K562 (cell line): ENCODE data around the gene IL20RB. TPM values are rescaled to one million over a fixed set of nuclear protein-coding genes. Genes with fewer than 3 reads are reported as not detected.
A peak's percentile ranks its signal among the peaks of the same experiment; 100 is the strongest.

Experiments
- BHLHE40 ChIP-seq: IDR thresholded peaks from 2 replicates; pipeline ENCODE4 v1.6.1; 2011; ENCODE audit warnings: low read length, improper control_type of control experiment
- CBFB ChIP-seq: sonication (generic); formaldehyde crosslinking; IDR thresholded peaks from 2 replicates; pipeline ENCODE4 v1.4.0; 2020; ENCODE audit warnings: mild to moderate bottlenecking, missing genetic modification reagents
- CHD2 ChIP-seq: IDR thresholded peaks from 2 replicates; pipeline ENCODE4 v1.6.1; 2011; ENCODE audit warnings: low read depth, low read length
- ELF2 ChIP-seq: fragments of 250-450 bp; sonication (Bioruptor Pico); IDR thresholded peaks from 2 replicates; pipeline ENCODE4 v1.5.0; 2021; ENCODE audit warnings: mild to moderate bottlenecking
- ETV5 ChIP-seq: sonication (generic); formaldehyde crosslinking; IDR thresholded peaks from 2 replicates; pipeline ENCODE4 v1.4.0; 2020; ENCODE audit warnings: low read depth, mild to moderate bottlenecking, missing genetic modification reagents
- FOXA3 ChIP-seq, 2 experiments: fragments of 450-650 bp in 1 of 2; sonication (generic) in 1 of 2; formaldehyde crosslinking; IDR thresholded peaks in 1 of 2; conservative IDR thresholded peaks in 1 of 2; 2 replicates each; pipeline versions ENCODE4 v1.4.0 to v1.8.0; 2020 to 2022; ENCODE audit warnings: mild to moderate bottlenecking in 2 of 2, missing genetic modification reagents in 1 of 2
- KAT2B ChIP-seq: IDR thresholded peaks from one replicate; pipeline ENCODE4 v1.6.1; 2012; ENCODE audit warnings: low read depth, mild to moderate bottlenecking, control low read depth, inconsistent platforms, low read length, moderate library complexity
- KLF13 ChIP-seq: fragments of 450-650 bp; IDR thresholded peaks from 2 replicates; pipeline ENCODE4 v1.6.1; 2016; ENCODE audit warnings: missing genetic modification characterization, low read depth, mild to moderate bottlenecking, missing compliant biosample characterization, moderate library complexity, borderline replicate concordance
- MAFF ChIP-seq: IDR thresholded peaks from 2 replicates; pipeline ENCODE4 v1.6.1; 2012; ENCODE audit warnings: low read length, improper control_type of control experiment
- NCOR1 ChIP-seq: fragments of 450-650 bp; IDR thresholded peaks from 2 replicates; pipeline ENCODE4 v1.6.1; 2016; ENCODE audit warnings: mild to moderate bottlenecking, moderate library complexity
- NRF1 ChIP-seq, 2 experiments: fragments of 450-650 bp; IDR thresholded peaks in 1 of 2; conservative IDR thresholded peaks in 1 of 2; 2 replicates each; pipeline ENCODE4 v1.6.1; 2014; ENCODE audit warnings: mild to moderate bottlenecking in 2 of 2
- POU5F1 ChIP-seq: fragments of 150-350 bp; IDR thresholded peaks from 2 replicates; pipeline ENCODE4 v1.6.1; 2014; ENCODE audit warnings: borderline replicate concordance, low read length, low read depth, mild to moderate bottlenecking; ENCODE audit not compliant: partially characterized antibody
- PYGO2 ChIP-seq: fragments of 450-650 bp; IDR thresholded peaks from 2 replicates; pipeline ENCODE4 v1.6.1; 2016; ENCODE audit warnings: mild to moderate bottlenecking, missing genetic modification characterization, moderate library complexity, missing compliant biosample characterization
- SMAD2 ChIP-seq: fragments of 150-350 bp; IDR thresholded peaks from 2 replicates; pipeline ENCODE4 v1.6.1; 2014; ENCODE audit warnings: low read depth, mild to moderate bottlenecking, low read length
- TBL1XR1 ChIP-seq, 2 experiments: IDR thresholded peaks; 2 replicates each; pipeline ENCODE4 v1.6.1; 2012; ENCODE audit warnings: improper control_type of control experiment in 2 of 2, low read length in 2 of 2, mild to moderate bottlenecking in 1 of 2
- TBP ChIP-seq: optimal IDR thresholded peaks from 2 replicates; pipeline ENCODE3; 2011; ENCODE audit warnings: low read depth, low read length, improper control_type of control experiment
- TEAD2 ChIP-seq: fragments of 450-650 bp; IDR thresholded peaks from 2 replicates; pipeline ENCODE4 v1.6.1; 2016; ENCODE audit warnings: missing genetic modification characterization, control low read depth, missing compliant biosample characterization
- TEAD4 ChIP-seq, 2 experiments: sonication (generic) in 1 of 2; formaldehyde crosslinking in 1 of 2; IDR thresholded peaks; 2 replicates each; pipeline versions ENCODE4 v1.6.1 to v1.8.0; 2012 to 2022; ENCODE audit warnings: borderline replicate concordance in 1 of 2, inconsistent platforms in 1 of 2, low read length in 1 of 2, mild to moderate bottlenecking in 1 of 2, missing genetic modification reagents in 1 of 2
- ZNF224 ChIP-seq: sonication (generic); formaldehyde crosslinking; IDR thresholded peaks from 2 replicates; pipeline ENCODE4 v1.8.0; 2022; ENCODE audit warnings: mild to moderate bottlenecking, missing genetic modification reagents
- ZNF311 ChIP-seq: fragments of 250-450 bp; sonication (Bioruptor Pico); IDR thresholded peaks from 2 replicates; pipeline ENCODE4 v1.4.0; 2020; ENCODE audit warnings: mild to moderate bottlenecking, moderate library complexity
- ZNF347 ChIP-seq: fragments of 450-650 bp; formaldehyde crosslinking; IDR thresholded peaks from 2 replicates; pipeline ENCODE4 v1.4.0; 2020; ENCODE audit warnings: low read depth, mild to moderate bottlenecking, moderate library complexity
- ZNF780A ChIP-seq: fragments of 250-450 bp; sonication (Bioruptor Pico); IDR thresholded peaks from 2 replicates; pipeline ENCODE4 v1.5.0; 2021; ENCODE audit warnings: mild to moderate bottlenecking
- polyA plus RNA-seq, 8 experiments: library from polyadenylated mRNA; depleted of rRNA in 4 of 8; stranded (reverse) in 5 of 8; unstranded in 3 of 8; fragments of >200 nt; fragmentation: Nextera tagmentation in 2 of 8; fragmentation: Illumina TruSeq in 1 of 8; extraction: Ambion mirVana in 2 of 8; extraction: Trizol in 1 of 8; gene quantifications; 2 replicates each; pipeline versions ENCODE4 v1.2.1 to v1.2.3, GENCODE V29; 2011 to 2014; ENCODE audit warnings: inconsistent platforms in 1 of 8, missing spikeins in 1 of 8
- total RNA-seq, 7 experiments: library from RNA; depleted of rRNA in 6 of 7; stranded (reverse); fragments of >200 nt in 6 of 7; fragmentation: Illumina TruSeq in 2 of 7; extraction: Trizol in 2 of 7; gene quantifications; 2 replicates each; pipeline versions ENCODE4 v1.2.1 to v1.2.3, GENCODE V29; 2011 to 2021; ENCODE audit warnings: low replicate concordance in 1 of 7
- TF ChIP-seq, protein P1 (sequence below): fragments of 450-650 bp; formaldehyde crosslinking; IDR thresholded peaks from 2 replicates; pipeline ENCODE4 v1.4.0; 2022; ENCODE audit warnings: missing genetic modification characterization
- TF ChIP-seq, protein P2 (sequence below): fragments of 450-650 bp; formaldehyde crosslinking; IDR thresholded peaks from 2 replicates; pipeline ENCODE4 v1.4.0; 2020; ENCODE audit warnings: mild to moderate bottlenecking
- TF ChIP-seq, protein P3 (sequence below): sonication (generic); formaldehyde crosslinking; IDR thresholded peaks from 2 replicates; pipeline ENCODE4 v1.4.0; 2020; ENCODE audit warnings: mild to moderate bottlenecking, missing genetic modification reagents

IL20RB gene
- total and polyA plus RNA-seq, 9 of the 15 experiments (the other 6 are each of a cell fraction or from before 2014, with no cell fraction given): 0.77 to 9.9 (median 6.1) TPM

DNA sequence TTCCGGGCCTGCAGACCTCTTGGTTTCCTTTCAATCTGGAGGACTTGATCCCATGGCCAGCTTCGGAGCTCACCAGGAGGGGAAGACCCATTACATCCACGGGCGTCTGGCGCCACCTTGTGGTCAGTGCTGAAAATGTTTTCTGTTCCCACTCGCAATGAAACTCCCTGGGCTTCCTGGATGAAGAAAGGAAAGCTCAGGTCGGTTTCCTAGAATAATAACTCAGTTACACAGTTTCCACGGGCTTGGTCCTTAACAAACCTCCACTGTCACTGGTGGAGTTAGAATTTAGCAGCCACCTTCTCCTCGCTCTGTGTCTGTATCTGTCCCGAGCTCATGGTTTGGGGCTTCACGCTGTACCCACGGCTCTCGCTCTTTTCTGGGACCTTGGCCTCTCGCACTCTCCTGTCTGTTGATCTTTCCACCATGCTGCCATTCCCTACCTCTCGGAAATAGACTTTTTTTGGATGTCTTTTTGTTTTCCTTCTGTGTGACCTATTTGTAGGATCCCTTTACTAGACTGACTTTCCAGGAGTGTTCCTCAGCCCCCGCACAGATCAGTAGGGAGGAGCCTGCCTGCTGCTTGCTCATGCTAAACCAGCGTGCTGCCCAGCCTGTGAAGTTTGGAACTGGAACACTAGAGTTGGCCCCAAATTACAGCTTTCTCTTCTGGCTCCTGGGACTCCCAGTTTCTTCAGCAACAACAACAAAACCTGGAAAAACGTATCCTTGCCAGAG lies 56.3 kb downstream of the IL20RB start (continued):
- TF ChIP-seq NRF1 (conservative IDR thresholded peaks at IDR 0.05 in 1 of 2, IDR thresholded peaks at IDR 0.05 in 1 of 2): 0 out of 4 replicates have a peak, but pooled peaks of 1 of the 2 experiments have one; percentile 17
- TF ChIP-seq ZNF347 (CRISPR knock-in tag): no peak
- TF ChIP-seq ZNF311 (CRISPR knock-in tag): no peak
- no peak for TF ChIP-seq CBFB
- TF ChIP-seq ZNF780A (CRISPR knock-in tag): no peak
- TF ChIP-seq, protein P1, sequence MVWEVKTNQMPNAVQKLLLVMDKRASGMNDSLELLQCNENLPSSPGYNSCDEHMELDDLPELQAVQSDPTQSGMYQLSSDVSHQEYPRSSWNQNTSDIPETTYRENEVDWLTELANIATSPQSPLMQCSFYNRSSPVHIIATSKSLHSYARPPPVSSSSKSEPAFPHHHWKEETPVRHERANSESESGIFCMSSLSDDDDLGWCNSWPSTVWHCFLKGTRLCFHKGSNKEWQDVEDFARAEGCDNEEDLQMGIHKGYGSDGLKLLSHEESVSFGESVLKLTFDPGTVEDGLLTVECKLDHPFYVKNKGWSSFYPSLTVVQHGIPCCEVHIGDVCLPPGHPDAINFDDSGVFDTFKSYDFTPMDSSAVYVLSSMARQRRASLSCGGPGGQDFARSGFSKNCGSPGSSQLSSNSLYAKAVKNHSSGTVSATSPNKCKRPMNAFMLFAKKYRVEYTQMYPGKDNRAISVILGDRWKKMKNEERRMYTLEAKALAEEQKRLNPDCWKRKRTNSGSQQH (CRISPR knock-in tag): no peak
- no peak for TF ChIP-seq BHLHE40
- TF ChIP-seq TEAD2 (tag): no peak
- TF ChIP-seq, protein P2, sequence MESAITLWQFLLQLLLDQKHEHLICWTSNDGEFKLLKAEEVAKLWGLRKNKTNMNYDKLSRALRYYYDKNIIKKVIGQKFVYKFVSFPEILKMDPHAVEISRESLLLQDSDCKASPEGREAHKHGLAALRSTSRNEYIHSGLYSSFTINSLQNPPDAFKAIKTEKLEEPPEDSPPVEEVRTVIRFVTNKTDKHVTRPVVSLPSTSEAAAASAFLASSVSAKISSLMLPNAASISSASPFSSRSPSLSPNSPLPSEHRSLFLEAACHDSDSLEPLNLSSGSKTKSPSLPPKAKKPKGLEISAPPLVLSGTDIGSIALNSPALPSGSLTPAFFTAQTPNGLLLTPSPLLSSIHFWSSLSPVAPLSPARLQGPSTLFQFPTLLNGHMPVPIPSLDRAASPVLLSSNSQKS (CRISPR knock-in tag): no peak
- no peak for TF ChIP-seq TBL1XR1 (IDR thresholded peaks at IDR 0.05; ENCODE audit: low read length in 2 of 2)
- TF ChIP-seq NCOR1: no peak
- no peak for TF ChIP-seq PYGO2 (tag)
- TF ChIP-seq ETV5 (CRISPR knock-in tag): peak; percentile 41; the same call in 1 of the 2 replicates
- TF ChIP-seq, protein P3, sequence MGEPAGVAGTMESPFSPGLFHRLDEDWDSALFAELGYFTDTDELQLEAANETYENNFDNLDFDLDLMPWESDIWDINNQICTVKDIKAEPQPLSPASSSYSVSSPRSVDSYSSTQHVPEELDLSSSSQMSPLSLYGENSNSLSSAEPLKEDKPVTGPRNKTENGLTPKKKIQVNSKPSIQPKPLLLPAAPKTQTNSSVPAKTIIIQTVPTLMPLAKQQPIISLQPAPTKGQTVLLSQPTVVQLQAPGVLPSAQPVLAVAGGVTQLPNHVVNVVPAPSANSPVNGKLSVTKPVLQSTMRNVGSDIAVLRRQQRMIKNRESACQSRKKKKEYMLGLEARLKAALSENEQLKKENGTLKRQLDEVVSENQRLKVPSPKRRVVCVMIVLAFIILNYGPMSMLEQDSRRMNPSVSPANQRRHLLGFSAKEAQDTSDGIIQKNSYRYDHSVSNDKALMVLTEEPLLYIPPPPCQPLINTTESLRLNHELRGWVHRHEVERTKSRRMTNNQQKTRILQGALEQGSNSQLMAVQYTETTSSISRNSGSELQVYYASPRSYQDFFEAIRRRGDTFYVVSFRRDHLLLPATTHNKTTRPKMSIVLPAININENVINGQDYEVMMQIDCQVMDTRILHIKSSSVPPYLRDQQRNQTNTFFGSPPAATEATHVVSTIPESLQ: no peak
- no peak for TF ChIP-seq MAFF
- no peak for TF ChIP-seq SMAD2
- TF ChIP-seq ELF2 (CRISPR knock-in tag): no peak
- no peak for TF ChIP-seq KAT2B
- no peak for TF ChIP-seq ZNF224 (CRISPR knock-in tag)
- TF ChIP-seq TEAD4 (IDR thresholded peaks at IDR 0.05; ENCODE audit: low read length): no peak
- no peak for TF ChIP-seq TEAD4 (CRISPR knock-in tag; IDR thresholded peaks at IDR 0.05; ENCODE audit: borderline replicate concordance)
- TF ChIP-seq FOXA3 (CRISPR knock-in tag; conservative IDR thresholded peaks at IDR 0.05 in 1 of 2, IDR thresholded peaks at IDR 0.05 in 1 of 2): no peak
- TF ChIP-seq CHD2: no peak
- no peak for TF ChIP-seq KLF13 (tag)
- TF ChIP-seq TBP: peak; percentile 27
- no peak for TF ChIP-seq POU5F1
